A549 treated with Mapracorat at 1 μM for 4 hours (cell line): Measurements from ENCODE around the gene MR1. TPM values are rescaled to one million over a fixed set of nuclear protein-coding genes. Genes with fewer than 3 reads are reported as not detected.

Experiments used
- total RNA-seq: library from RNA; stranded (reverse); fragments of 200-300 nt; extraction: Qiagen RNA extraction; gene quantifications from 5 replicates; pipeline ENCODE4 v1.2.3, GENCODE V29; 2022

Gene MR1
- total RNA-seq: 6.3 to 8.7 TPM (median 7.1 TPM) in 5 replicates

DNA sequence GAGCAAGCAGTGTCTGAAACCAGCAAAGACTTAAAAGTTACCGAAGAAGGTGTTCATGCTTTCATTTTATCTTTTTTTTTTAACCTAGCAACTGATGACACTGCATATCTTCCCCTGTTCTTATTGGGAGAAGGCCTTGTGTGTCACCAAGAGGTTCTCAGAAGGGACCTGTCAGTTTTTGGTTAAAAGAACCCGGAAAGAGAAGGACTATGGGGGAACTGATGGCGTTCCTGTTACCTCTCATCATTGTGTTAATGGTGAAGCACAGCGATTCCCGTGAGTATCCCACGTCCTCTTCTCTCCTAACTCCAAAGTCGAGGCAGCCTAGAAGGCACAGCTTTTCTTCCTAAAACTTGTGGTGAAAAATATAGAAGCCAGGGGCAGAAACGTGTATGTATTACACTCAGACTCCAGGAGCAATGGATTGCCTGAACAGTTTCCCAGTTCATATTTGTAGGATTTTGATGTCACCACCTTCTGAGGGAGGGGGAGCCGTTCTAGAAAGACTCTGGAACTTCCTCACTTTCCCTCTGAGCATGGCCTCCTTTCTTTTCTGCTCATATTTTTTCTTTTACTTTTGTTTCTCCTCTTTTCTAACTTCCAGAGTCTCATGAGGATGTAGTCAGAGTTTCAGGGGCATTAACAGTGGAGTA is at the start of gene MR1:
TSS of gene MR1 (plus strand) at position 185 of the 653 bp plus-strand sequence. CDS start at position 210, 25 bp downstream.

DNA sequence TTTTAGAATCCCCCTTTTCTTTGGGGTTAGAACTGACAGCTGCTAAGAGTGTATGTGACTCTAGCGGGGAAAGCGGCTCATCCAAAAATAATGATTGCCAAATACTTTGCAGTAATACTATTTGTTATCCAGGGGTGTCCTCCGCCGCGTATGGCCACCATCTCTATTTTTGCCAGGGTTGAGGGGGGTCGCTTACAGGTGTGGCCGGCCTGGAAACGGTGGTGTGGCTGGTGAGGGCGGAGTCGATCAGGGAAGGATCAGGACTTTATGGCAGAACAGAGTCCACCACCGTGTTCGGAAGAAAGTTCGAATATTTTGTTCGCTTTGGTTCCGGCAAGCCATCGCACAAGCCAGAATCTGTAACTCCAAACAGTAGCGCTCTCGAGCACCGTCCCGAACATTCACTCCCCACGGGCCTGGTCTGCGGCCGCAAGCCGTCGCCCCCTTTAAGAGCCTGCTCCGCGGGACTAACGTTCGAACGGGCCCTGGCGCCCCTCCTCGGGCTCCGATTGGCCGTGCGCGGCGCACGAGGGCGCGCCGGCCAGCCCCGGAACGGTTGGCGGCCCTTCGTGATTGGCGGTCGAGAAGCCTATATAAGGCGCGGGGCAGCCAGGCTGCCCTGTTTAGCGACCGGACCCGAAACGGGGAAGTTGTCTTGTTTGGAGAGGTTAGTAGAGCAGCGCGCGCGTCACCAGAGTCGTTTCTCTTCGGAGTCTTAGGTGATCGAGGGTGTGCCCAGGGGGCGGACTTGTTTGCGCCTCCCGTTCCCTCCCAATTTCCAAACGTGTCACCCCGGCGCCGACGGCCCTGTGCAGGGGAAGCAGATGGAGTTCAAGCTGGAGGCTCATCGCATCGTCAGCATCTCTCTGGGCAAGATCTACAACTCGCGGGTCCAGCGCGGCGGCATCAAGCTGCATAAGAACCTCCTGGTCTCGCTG is 54.6 kb downstream of the MR1 start, which contains the start of gene IER5:
TSS of gene IER5 (plus strand) at position 622 of the 938 bp plus-strand sequence. CDS start at position 825, 203 bp downstream.

Other genes with a start within 250 kb of the MR1 start
- 0.53 to 1.2 TPM (median 0.74 TPM) in 5 replicates for gene KIAA1614, start 121.1 kb upstream of the MR1 start, total RNA-seq
- 11.9 to 13.0 TPM (median 12.1 TPM) in 5 replicates for gene STX6, start 11.1 kb upstream of the MR1 start, total RNA-seq
- gene IER5, start 54.7 kb downstream of the MR1 start, total RNA-seq: 24.1 to 41.3 TPM (median 38.2 TPM) in 5 replicates